Fibroblast of mammary gland (primary cell): ENCODE measurements around the gene DDHD1.

Experiments used
- DNase-seq: peaks from one replicate; pipeline ENCODE4 v3.0.0-alpha.2; 2010; ENCODE audit warnings: low read depth
- H3K4me3 ChIP-seq: 2 replicates; pipeline ENCODE4 v1.5.1; 2011; ENCODE audit warnings: low read depth, mild to moderate bottlenecking, low read length, moderate library complexity; ENCODE audit not compliant: control insufficient read depth
- CTCF ChIP-seq: conservative IDR thresholded peaks from 2 replicates; pipeline ENCODE4 v1.5.1; 2011; ENCODE audit warnings: low read depth, low read length, inconsistent platforms; ENCODE audit not compliant: control insufficient read depth, insufficient read depth

Gene DDHD1

DNA sequence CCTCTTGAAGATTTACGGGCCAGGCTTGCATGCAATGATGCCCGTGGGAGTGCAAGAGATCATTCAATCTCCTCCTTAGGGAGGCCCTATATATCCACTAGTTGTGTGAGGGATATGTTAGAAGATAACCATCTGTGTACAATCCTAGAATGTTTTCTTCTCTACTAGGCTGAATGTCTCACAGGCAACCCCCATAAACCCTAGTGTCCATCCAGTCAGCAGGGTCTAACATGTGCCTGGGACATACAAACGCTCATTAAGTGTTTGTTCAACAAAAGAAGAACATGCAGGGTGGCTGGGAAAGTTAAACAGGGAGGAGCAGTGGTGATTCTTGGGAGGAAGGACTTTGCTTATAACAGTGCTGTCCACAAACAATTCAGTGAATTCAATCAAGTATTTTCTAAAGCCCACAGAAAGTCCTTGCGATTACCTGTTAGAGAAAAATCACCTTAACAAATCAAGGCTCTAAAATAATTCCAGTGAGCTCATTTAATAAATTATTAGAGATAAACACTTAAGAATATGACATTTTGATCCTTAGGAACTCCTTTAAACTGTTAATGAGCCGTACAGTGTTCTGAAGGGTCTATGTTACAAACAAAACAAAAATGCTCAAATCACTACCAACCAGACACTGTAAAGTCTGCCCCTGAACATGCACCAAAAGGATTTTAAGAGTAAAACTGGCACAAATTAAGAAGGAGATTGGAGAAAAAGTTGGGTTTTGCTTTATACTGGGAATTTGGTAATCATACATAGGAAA lies 105.6 kb downstream of the DDHD1 start:
- TF ChIP-seq CTCF: no peak
- no peak overlapping the region for H3K4me3 ChIP-seq
- no peak for DNase-seq

DNA sequence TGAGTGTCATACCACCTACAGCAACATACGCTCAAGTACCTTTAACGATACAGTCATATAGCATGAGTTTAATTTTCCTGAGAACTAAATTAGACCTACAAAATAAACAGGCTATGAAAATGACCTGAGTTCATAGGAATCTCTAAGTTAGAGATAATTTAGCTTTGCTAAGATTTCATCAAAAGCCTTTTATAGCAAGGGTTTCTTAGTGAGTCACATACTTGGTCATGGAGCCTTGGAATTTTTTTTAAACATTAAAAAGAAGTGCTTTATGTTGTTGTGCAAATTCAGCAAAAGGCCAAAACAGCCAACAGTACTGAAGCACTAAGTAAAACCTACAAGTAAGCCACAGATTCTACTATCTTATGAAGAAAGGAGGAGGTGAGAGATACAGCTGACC lies 108.6 kb downstream of the DDHD1 start:
- no peak overlapping the region for H3K4me3 ChIP-seq
- no peak for TF ChIP-seq CTCF
- DNase-seq: peak; percentile 68

- TF ChIP-seq CTCF: no peak
- DNase-seq: no peak
These were observed 110.0 kb downstream of the DDHD1 start for GRCh38 chr14:53043027-53043581.

GRCh38 chr14:53042480-53042879 lies 110.6 kb downstream of the DDHD1 start:
- H3K4me3 ChIP-seq: no peak overlapping the region
- no peak for DNase-seq
- TF ChIP-seq CTCF: no peak

More at GRCh38 chr14:53043027-53043581, 110.0 kb downstream of the DDHD1 start:
- no peak overlapping the region for H3K4me3 ChIP-seq

DNA sequence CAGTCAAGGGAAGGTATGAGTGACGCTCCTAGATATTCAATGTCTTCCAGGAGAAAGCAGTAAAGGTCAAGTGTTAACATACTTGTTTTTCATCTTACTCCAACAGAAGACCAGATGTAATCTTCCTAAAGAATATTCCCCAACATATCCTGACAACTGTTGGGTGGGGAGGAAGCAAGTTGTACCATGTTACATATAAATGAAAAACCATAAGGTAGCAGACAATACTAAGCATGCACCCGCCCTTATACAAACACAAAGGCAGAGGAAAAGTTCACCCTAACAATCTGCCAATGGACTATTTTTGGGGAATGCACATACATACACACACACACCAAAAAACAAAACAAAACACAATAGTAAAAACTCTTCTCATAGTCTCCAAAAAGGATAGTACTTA lies 112.1 kb downstream of the DDHD1 start:
- no peak overlapping the region for H3K4me3 ChIP-seq
- no peak for DNase-seq
- no peak for TF ChIP-seq CTCF

GRCh38 chr14:53038629-53039028 lies 114.5 kb downstream of the DDHD1 start:
- no peak for TF ChIP-seq CTCF
- no peak overlapping the region for H3K4me3 ChIP-seq
- no peak for DNase-seq
